RWPE1 (cell line): ENCODE data around the gene BRD9.

Experiments used
- CTCF ChIA-PET: fragments of 350-600 bp; sonication (Branson Sonifier 250); formaldehyde crosslinking; extraction: SDS; loops from one replicate; lab custom pipeline; 2021; lab: Yijun Ruan, JAX
- POLR2A ChIA-PET: fragments of 400-600 bp; formaldehyde crosslinking; extraction: SDS; loops from one replicate; lab custom pipeline; 2020; ENCODE audit warnings: antibody characterized with exemption; ENCODE audit not compliant: low non-redundant PET; lab: Yijun Ruan, JAX
- DNase-seq: peaks from one replicate; pipeline ENCODE4 v3.0.0; 2012; ENCODE audit warnings: low spot score
- H3K27ac ChIP-seq: fragments of 450-650 bp; 2 replicates; pipeline ENCODE4 v1.5.1; 2017
- CTCF ChIP-seq: fragments of 450-650 bp; conservative IDR thresholded peaks from 2 replicates; pipeline ENCODE4 v1.5.1; 2017; ENCODE audit warnings: low read depth, mild to moderate bottlenecking

The BRD9 gene

GRCh38 chr5:872301-872700 is 20.3 kb downstream of the BRD9 start:
- ChIA-PET POLR2A (no interaction called here), CTCF (interaction anchor here (1.4 kb wide), 1 partner anchor 200 kb away, joined by 3 read pairs; no protein-coding TSS in a partner anchor)
- no peak overlapping the region for H3K27ac ChIP-seq
- DNase-seq = no peak
- TF ChIP-seq CTCF = no peak

- no peak overlapping the region for H3K27ac ChIP-seq
- TF ChIP-seq CTCF = no peak
- POLR2A ChIA-PET = no interaction called here
- CTCF ChIA-PET = interaction anchor here (1.4 kb wide), 1 partner anchor 200 kb away, joined by 3 read pairs; no protein-coding TSS in a partner anchor
- DNase-seq = no peak
Observed at GRCh38 chr5:871596-872298, 20.9 kb downstream of the BRD9 start.

GRCh38 chr5:870956-871355 is 21.6 kb downstream of the BRD9 start:
- ChIA-PET CTCF (no interaction called here), POLR2A (no interaction called here)
- no peak for DNase-seq
- no peak for TF ChIP-seq CTCF
- H3K27ac ChIP-seq = no peak overlapping the region

- ChIA-PET CTCF (no interaction called here), POLR2A (no interaction called here)
- no peak for TF ChIP-seq CTCF
Observed at GRCh38 chr5:868428-869135, 24.0 kb downstream of the BRD9 start.

GRCh38 chr5:867300-867870 is 25.2 kb downstream of the BRD9 start:
- ChIA-PET CTCF (no interaction called here), POLR2A (no interaction called here)
- H3K27ac ChIP-seq = peak overlapping the region; percentile 23; the same call in 1 of the 2 replicates
- TF ChIP-seq CTCF = no peak
- DNase-seq = no peak

More at GRCh38 chr5:868428-869135, 24.0 kb downstream of the BRD9 start:
- no peak for DNase-seq
- no peak overlapping the region for H3K27ac ChIP-seq

GRCh38 chr5:865771-866170 is 26.8 kb downstream of the BRD9 start:
- no peak for DNase-seq
- no peak for TF ChIP-seq CTCF
- POLR2A ChIA-PET = no interaction called here
- peak overlapping the region; percentile 19 for H3K27ac ChIP-seq
- CTCF ChIA-PET = no interaction called here
